Right lung (tissue), 5 donors: ENCODE measurements around the gene TSPAN9. TPM values are rescaled to one million over a fixed set of nuclear protein-coding genes. Genes with fewer than 3 reads are reported as not detected.
A peak's percentile ranks its signal among the peaks of the same experiment; 100 is the strongest.

Source experiments
- DNase-seq, 2 donors: peaks; one replicate each; pipeline ENCODE4 v3.0.0-alpha.2; 2013
- polyA plus RNA-seq, 5 donors: library from polyadenylated mRNA; unstranded; fragments of 120-200 nt; gene quantifications; one replicate each; pipeline versions ENCODE4 v1.2.1 to v1.2.3, GENCODE V29; 2013; ENCODE audit warnings: inconsistent platforms in 1 of 5, low replicate concordance in 1 of 5; ENCODE audit not compliant: insufficient read length in 5 of 5, insufficient read depth in 1 of 5

Gene TSPAN9
- polyA plus RNA-seq, 5 donors, result 81.2 to 102 (median 91.2) TPM

DNA sequence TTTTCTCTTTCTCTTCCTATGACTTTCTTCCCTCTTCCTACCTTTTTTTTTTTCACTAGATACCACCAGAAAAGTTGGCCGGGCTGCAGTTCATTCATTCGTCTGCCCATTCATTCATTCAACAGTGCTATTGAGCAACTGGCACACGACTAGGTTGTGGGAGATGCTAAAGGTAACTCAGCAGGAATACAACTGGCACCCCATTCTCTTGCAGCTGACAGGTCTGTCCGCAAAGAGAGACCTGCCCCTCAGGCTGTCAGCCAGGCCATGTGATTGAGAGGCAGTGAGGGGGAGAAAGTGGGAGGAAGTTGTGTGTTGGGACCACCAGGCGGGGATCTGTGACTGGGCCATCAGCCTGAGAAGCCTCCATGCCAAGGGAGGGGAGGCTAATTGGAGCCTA is 105.2 kb downstream of the TSPAN9 start:
- DNase-seq, result no peak

DNA sequence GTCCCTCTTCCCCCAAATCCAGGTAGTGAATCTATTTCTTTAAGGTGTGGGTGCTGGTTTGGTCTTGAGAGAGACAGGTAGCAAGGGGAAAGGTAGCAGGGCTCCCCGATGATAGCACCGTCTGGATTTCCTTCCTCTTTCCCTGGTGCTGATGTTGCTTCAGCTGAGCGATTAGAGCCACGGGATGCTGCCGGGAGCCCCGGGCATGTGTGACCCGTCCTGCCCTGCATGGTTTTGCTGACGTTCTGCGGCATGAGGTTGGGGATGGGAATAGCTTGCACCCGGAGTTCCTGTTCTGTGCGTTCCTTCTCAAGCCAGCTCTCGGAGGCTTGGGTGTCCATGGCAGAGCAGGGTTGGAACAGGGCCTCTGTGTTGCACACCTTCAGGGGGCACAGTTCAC is 107.3 kb downstream of the TSPAN9 start:
- no peak for DNase-seq

DNA sequence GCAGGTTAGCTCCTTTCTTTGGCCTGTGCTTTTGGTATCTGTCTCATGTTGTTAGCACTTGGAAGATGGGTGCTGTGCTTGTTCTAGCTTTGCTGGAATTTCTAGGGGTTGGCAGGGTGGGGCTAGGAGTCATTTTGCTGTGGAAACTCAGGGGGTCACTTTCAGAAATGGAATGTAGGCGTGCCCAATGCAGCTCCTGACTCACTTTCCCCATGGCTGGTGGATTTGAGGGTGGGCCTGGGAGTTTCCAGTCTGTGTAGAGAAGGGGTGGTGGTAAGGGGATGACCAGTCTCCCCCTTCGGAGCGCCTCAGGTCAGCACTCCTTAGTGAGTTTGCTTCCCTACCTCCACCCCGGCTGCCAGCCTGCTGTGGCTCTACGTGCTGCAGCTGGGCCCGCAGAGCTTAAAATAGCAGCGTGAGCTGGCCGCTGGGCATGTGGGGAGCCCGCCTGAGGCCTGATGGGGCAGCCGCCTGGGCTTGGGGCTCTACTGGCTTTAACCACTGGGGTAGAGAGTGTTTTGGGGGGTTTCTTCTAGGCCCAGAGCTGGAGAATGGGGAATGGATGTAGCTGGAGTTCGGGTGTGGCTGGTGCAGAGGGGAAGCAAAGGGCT is 108.2 kb downstream of the TSPAN9 start:
- DNase-seq, result no peak

DNA sequence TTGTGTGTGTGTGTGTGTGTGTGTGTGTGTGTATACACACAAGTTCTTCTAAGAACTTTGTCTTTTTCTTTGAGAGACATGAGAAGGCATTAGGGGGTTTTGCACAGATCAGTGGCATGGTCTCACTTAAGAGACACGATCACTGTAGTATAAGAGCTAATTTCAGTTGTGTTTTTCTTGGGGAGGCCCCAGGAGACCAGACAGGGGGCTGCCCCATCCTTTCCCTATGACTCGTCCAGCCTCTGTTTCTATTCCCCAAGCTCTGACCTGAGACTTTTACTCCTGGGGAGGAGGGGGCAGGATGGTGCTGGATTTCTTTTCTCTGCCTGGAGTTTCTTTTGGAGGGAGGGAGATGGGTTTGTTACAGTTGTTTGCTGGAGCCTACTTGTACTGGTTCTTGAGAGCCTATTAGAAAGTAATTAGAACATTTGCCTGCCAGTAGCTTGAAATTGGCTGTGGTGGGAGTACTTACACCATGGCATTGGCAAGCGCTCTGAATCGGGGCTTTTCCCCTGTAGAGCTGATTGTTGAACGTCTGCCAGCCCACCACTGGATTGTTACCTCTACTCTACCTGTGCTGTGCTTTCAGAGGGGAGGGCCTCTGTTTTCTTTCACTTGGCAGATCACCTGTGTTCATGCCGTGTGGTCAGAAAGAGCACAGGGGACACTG is 109.5 kb downstream of the TSPAN9 start:
- no peak for DNase-seq

DNA sequence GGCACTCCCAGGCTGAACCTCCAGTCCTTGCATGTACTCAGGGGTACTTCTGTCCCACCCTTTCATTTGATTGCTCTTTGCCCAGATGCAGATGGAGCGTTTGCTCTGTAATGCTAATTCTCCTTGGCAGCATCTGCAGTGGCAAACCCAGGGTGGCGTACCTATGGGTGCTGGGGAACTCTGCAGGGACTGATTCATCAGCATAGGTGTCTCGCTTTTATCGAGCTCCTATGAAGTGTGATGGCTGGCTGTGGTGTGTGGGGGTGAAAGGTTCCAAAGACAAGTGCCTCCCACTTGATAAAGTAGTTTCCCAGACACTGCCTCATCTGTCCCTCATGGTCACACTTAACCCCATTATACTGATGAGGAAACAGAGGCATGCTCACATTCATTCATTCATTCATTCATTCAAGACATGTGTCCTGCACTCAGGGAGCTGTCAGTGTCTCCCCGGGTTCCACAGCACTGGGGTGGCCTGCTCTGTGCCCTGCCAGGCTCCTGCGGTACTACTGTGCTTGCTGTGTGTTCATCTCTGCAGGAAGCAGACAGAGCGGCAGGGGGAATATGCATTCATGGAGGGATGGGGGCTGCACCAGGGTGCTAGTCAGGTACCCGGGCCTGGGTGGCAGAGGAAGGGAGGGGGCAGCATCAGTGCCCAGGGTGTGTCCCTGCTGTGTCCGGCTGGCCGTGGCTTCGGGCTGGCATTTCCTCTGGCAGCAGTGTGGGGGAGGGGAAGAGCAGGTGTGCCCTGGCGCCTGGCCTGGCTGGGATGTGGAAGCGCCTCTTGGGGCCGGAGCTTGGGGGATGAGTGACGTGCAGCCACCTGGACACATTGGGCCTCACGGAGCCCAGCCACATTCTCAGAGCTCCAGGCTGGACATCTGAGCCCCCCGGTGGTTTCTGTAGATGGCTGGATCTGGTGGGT is 110.9 kb downstream of the TSPAN9 start:
- DNase-seq, result no peak

DNA sequence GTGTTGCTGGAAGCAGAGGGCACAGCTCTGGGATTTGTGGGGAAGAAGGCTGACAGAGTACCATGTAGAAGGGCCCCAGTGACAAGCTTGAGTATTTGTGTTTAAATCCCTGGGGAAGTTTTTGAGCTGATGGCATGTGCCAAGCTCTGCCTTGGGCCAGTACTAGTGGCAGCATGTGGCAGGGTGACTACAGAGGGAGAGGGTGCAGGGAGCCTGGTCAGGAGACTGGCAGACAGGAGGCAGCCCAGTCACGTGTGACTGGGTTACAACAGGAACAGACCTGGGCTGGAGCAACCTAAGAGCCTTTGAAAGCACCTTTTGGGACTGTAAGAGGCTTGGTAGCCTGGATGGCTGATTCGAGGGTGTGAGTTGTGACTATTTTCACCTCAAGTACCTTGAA is 112.1 kb downstream of the TSPAN9 start:
- no peak for DNase-seq

DNA sequence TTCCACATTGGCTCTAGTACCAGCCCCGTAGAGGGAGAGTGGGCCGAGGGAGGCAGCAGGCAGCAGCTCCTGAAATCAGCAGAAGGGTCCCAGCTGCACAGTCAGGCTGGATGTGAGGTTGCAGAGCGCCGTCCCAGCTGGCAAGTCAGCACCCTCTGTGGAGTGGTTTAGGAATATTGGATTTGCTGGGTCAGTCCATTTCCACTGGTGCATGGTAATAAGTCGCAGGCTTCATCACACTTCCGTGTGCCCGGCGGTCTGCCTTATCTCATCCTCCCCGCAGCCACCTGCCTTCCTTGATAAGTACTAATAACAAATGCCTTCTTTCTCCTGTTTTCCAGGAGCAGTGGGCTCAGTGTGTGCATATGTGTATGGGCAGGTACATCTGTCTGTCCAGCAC is 112.9 kb downstream of the TSPAN9 start:
- no peak for DNase-seq

DNA sequence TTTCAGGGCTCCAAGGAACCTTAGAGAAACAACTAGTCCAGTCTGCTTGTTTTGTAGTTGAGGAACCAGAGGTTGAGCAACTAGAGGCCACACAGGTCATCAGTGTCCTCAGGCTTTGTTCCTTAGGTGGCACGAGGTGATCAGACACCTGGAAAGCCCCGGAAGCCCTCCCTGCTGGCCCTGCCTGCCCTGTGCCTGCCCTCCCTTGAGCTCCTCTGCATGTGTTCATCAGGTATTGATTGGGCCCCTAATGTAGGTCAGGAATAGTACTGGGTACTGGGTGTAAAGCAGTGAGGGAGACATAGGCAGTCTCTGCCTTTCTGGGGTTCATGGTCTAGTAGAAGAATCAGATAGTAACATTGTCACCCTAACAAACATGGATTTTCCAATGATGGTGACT is 114.3 kb downstream of the TSPAN9 start:
- DNase-seq, result no peak

DNA sequence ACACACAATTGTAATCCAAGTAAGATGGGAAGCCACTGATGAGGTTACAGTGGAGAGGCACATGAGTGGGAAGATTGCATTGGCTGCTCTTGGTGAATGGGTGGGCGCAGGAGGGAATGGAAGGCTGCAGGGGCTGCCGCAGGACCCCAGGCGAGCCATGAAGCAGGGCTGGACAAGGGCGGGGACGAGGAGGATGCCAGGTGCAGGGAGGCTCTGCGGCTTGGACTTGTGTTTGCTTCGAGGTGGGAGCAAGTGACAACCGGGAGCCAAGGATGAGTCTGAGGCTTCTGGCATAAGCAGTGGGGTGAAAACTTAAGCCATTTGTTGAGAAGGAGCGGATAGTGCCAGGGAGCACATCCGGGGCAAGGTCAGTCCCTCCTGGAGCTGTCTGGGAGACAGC is 115.0 kb downstream of the TSPAN9 start:
- no peak for DNase-seq

DNA sequence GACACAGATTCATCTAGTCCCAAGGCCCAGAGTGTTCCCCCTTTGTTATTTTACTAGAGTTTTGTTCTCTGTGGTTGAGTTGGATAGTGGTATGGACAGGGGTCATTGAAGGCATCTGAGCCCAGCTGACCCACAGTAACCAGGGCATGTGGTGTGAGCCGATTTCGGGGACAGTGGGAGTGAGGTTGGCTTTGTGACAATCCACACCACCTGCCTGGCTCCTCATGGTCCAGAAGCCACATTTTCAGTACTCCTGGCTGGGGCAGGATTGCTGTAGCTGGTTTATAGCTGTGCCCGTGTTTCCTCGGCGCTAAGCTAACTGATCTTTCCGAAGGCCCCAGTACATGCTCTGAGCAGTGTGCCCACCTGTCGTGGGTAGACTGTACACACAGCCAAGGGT is 116.0 kb downstream of the TSPAN9 start:
- no peak for DNase-seq

DNA sequence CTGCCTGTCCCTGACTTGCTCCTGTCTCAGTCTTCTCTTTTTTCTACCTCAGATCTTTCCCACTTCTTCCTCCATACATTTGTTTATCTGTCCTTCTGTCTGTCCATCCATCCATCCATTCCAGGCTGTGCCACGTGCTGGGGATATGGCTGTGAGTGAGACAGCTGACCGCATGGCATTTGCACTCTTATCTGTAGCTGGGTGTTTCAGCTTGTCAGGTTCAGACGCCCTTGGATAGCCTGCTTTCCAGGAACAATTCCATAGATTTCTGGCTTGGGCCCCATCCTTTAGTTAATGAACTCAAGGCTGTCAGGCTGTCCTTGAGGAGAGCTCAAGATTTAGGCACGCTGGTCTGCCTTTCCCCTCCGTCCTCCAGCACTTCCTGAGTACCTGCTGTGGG is 116.6 kb downstream of the TSPAN9 start:
- DNase-seq, result no peak

DNA sequence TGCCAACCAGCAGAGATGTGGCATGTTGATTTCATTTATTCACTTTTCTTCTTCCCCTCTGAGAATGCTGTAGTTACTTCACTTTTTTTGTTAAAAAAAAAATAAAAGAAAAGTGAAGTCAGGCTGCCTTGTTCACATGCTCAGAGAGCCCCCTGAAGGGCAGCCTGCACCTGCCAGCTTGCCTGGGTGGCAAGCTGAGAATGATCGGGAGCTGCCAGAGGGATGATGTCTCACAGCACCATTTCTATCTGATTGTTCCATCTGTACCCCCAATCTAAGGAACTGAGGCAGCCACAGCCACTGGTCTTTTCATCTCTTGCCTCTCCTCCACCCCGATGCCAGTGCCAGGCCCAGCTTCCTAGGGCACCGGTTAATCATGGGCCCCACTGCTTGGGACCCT is 118.2 kb downstream of the TSPAN9 start:
- DNase-seq, result no peak

DNA sequence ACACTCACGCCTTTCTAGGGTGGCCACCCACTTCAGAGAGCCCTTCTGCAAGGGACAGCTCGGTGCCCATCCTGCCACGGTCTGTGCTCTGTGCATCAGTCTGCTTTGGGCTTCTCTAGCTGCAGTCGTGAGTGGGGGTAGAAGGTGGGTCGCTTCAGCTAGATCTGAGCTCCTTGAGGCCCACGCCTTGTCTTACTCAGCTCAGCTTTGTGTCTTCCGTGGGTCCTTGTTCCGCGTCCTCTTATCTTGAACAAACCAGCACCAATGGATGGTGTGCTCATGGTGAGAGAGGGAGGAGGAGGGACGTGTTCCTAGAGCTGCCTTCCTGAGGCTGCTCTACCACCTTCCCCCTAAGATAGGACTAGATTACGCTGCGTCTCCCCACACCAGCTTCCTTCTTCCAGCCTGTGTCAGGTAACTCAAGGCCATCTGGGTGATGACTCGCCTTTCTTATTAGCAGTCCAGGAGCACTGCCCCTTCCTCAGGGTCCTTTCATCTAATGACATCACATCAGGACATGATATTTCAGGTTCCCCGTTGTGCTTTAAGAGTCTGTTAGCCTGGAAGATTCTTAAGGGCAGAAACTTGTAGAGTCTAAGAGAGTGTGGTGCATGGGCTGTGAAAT is 118.8 kb downstream of the TSPAN9 start:
- DNase-seq, result no peak

DNA sequence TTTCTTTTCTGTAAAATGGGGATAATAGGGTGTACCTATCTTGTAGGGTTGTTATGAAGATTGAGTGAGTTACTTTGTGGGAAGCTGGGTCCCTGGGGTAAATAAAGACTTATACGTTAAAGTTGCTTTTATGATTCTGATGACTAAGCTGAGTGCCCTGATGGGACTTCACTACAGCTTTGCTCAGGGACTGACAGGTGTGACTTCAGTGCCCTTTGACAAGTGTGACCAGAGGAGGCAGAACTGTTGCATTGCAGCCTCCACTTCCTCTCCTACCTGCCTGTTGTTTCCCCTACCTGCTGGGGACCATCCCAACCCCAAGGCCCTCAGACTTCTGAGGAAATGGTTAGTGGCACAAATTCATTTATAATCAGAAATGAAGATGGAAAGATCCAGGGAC is 119.3 kb downstream of the TSPAN9 start:
- DNase-seq, result no peak

DNA sequence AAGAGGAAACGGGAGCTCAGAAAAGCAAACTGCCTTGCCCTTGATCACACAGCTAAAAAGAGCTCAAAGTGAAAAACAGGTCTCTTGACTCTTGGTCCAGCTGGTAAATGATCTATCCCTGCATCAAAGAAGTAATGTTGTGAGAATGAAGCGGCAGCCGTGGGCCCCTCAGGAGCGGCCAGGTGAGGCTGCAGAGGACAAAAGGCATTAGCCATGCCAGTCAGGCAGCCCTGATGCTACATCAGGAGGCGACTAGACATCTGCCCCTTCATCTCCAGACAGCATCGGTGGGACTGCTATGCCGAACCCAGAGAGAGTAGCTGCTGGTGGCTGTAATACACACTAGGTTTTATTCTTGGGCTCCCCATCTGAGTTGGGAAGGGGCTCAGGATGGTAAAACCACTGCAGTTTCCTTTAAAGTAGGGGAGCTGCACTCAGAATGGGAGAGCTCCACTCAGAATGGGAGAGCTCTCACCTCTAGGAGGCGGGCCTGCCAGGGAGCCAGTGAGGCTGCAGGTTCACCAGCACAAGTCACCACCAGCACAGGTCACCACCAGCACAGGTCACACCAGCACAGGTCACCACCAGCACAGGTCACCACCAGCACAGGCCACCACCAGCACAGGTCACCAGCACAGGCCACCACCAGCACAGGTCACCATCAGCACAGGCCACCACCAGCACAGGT is 120.1 kb downstream of the TSPAN9 start:
- DNase-seq, result no peak

DNA sequence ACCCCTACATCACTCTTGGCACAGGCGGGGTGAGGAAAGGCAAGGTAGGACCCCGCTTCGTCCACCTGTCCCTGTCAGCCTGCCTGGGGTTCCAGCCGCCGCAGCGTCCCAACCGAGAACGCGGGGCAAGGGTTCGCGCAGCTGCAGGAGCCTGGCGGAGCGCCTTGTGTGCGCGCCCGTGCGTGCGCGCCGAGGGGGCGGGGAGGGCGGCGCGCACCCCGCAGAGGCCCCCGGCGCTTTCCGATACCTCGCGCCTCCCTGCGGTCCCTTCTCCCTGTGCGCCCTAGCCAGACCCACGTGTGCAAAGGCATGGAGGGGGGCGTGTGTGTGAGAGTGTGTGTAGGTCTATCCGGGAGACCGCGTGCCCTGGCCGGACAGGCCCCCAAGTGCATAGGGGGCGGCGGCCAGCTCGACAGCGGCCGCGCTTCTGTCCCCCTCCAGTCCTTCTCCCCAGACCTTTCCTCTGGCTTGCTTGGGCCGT is 122.4 kb downstream of the TSPAN9 start:
- DNase-seq, result peak; percentile 40 to 59

DNA sequence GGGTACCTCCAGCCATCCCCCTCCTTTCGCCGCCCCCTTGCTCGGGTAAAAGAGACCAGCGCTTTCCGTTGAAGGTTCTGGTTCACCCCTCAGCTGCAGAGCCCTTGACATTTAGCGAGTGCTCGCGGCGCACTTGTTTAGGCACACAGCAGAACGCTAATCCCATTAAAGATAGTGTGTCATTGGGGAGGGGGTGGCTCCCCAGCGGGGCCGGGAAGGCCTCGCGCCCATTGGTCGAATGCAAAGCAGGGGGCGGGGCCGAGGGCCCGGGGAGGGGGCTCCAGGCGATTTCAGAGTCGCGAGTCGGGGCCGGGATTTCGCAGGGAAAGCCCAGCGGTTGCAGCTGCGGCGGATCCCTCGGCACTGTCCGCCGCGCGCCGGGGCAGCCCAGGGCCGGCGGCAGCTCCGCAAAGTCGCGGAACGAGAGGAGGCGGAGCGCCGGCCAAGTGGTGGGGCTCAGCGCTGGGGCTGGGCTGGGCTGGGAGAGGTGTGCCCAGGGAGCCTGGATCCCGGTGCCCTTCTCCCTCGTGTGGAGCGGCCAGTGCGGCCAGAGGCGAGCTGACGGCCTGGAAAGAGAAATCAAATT is 122.9 kb downstream of the TSPAN9 start:
- DNase-seq, result peak; percentile 68 to 80

DNA sequence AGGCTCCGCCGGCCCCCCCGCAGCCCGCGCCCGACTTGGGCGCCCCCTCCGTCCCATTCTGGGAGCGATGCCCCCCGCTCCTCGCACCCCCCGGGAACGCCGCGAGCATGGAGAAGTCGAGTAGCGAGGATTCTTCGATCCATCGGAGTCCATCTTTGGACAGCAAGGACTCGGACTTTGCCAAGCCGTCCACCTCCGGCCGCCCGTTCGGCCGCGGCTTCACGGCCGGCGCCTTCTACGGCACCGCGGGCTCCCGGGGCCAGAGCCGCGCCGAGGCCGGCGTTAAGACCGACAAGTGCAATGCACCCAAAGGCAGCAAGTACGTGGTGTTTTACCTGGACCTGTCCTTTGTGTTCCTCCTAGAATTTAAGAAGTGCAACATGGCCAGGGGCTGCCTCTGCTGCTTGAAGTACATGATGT is 123.6 kb downstream of the TSPAN9 start:
- DNase-seq, result no peak

DNA sequence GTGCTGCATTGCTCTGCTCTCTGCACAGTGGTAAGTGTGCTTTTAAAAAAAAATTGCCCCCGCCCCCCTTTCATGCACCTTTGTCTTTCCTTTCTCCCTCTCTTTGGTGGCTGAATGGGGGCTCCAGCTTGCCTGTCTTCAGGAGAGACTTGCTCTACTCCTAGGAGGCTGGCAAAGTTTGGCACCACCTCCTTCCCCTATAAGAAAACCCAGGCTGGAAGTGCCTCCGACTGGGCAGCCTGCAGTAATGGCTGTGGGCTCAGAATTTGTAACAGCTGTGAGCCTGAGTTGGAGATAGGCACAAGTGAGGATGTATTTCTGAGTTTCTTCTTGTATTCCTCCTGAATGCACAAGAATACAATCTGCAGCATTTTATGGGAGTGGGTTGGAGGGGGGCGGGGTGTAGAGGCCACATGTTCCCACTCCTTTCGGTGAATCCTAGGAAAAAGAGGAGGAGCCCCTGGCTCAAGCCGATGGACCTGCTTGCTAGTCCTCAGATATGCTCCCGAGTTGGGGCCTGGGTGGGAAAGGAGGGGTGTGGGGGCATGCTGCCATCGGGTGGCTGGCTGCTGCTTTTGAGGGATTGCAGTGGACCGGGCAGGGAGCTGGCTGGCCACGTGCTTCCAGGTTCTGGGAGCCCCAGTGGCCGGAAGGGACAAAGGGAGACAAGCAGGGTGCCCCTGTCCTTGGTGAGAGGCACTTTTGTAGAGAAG is 124.3 kb downstream of the TSPAN9 start:
- DNase-seq, result no peak

DNA sequence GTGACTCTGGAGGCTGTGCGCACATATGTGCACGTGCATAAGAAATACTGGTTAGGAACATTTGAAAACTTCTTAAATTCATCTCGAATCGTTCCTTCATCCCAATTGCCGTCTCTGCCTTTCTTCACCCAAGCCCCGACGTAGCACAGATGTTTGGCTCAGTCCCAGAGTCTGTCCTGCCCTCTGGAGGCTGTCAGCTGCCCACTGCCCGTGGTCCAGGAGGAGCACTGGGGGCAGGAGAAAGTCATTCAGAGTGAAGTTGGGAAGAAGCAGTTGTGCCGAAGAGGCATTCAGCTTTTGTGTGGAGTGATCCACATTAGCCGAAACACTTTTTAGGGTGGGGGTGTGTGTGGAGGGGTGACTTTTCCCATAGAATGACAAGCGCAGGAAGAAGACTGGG is 124.9 kb downstream of the TSPAN9 start:
- DNase-seq, result no peak
